H1 (cell line): ENCODE measurements around the gene KRTAP19-6. TPM values are rescaled to one million over a fixed set of nuclear protein-coding genes. Genes with fewer than 3 reads are reported as not detected.

Experiments
- CTCF ChIA-PET: fragments of 300-600 bp; sonication (Branson Sonifier 250); formaldehyde crosslinking; loops from one replicate; lab custom pipeline; 2021; ENCODE audit not compliant: partially characterized antibody; lab: Charles Lee
- POLR2A ChIA-PET: fragments of 300-600 bp; sonication (Branson Sonifier 250); formaldehyde crosslinking; loops from one replicate; lab custom pipeline; 2021; ENCODE audit warnings: inconsistent platforms; ENCODE audit not compliant: partially characterized antibody; lab: Charles Lee
- DNase-seq, 2 experiments: peaks; one replicate each; pipeline versions ENCODE4 v3.0.0 to v3.0.0-alpha.2; 2010 to 2022; ENCODE audit warnings: low spot score in 2 of 2, low read depth in 1 of 2, mixed read lengths in 1 of 2
- FAIRE-seq: peaks from 2 replicates; lab custom pipeline; 2011; peaks lifted over from hg19 to GRCh38; lab: Jason Lieb, UNC
- H2AFZ ChIP-seq: 2 replicates; pipeline ENCODE4 v1.8.1; 2012; ENCODE audit warnings: low read length, inconsistent platforms
- H2AK5ac ChIP-seq: 2 replicates; pipeline ENCODE4 v1.6.1; 2013; ENCODE audit warnings: low read depth, low read length
- H2BK120ac ChIP-seq: replicated peaks from 2 replicates; pipeline ENCODE3; 2013; ENCODE audit warnings: low read depth, low read length, inconsistent platforms
- H2BK12ac ChIP-seq: 2 replicates; pipeline ENCODE4 v1.6.1; 2013; ENCODE audit warnings: low read depth, low read length
- H2BK15ac ChIP-seq: 2 replicates; pipeline ENCODE4 v1.6.1; 2013; ENCODE audit warnings: low read length
- H2BK20ac ChIP-seq: 2 replicates; pipeline ENCODE4 v1.6.1; 2013; ENCODE audit warnings: low read length
- H2BK5ac ChIP-seq: 2 replicates; pipeline ENCODE4 v1.6.1; 2013; ENCODE audit warnings: low read depth, low read length
- H3K14ac ChIP-seq: 2 replicates; pipeline ENCODE4 v1.6.1; 2013; ENCODE audit warnings: inconsistent platforms; ENCODE audit not compliant: insufficient read length
- H3K18ac ChIP-seq: 2 replicates; pipeline ENCODE4 v1.6.1; 2013; ENCODE audit warnings: low read length; ENCODE audit errors: extremely low read depth
- H3K23ac ChIP-seq: 2 replicates; pipeline ENCODE4 v1.6.1; 2013; ENCODE audit warnings: inconsistent platforms; ENCODE audit not compliant: insufficient read length
- H3K23me2 ChIP-seq: 2 replicates; pipeline ENCODE4 v1.6.1; 2013; ENCODE audit warnings: low read depth, low read length
- H3K27ac ChIP-seq: 2 replicates; pipeline ENCODE4 v1.6.1; 2011; ENCODE audit warnings: low read depth, low read length, inconsistent platforms
- H3K27me3 ChIP-seq, 4 experiments: replicated peaks in 1 of 4; 1 replicate in 1 of 4; 2 replicates in 3 of 4; pipeline versions ENCODE4 v1.6.1 to v1.8.1; 2011 to 2013; ENCODE audit warnings: low read length in 3 of 4, mild to moderate bottlenecking in 3 of 4, inconsistent platforms in 2 of 4, mixed read lengths in 2 of 4, moderate library complexity in 1 of 4; ENCODE audit not compliant: control insufficient read depth in 3 of 4, insufficient read depth in 3 of 4; ENCODE audit errors: extremely low read depth in 1 of 4
- H3K36me3 ChIP-seq, 4 experiments: 2 replicates each; pipeline versions ENCODE4 v1.6.1 to v1.8.1; 2011 to 2013; ENCODE audit warnings: mild to moderate bottlenecking in 4 of 4, low read length in 3 of 4, moderate library complexity in 2 of 4, control low read depth in 1 of 4, inconsistent platforms in 1 of 4; ENCODE audit not compliant: insufficient read depth in 4 of 4, control insufficient read depth in 2 of 4
- H3K4ac ChIP-seq: replicated peaks from 2 replicates; pipeline ENCODE3; 2013; ENCODE audit warnings: low read length, low read depth, mixed read lengths, inconsistent platforms; ENCODE audit not compliant: insufficient read length
- H3K4me1 ChIP-seq, 4 experiments: replicated peaks in 1 of 4; 1 replicate in 1 of 4; 2 replicates in 3 of 4; pipeline versions ENCODE4 v1.6.1 to v1.8.1; 2011 to 2013; ENCODE audit warnings: low read length in 3 of 4, inconsistent platforms in 2 of 4, mixed read lengths in 1 of 4; ENCODE audit not compliant: insufficient read depth in 4 of 4, control insufficient read depth in 3 of 4
- H3K4me2 ChIP-seq, 2 experiments: 2 replicates each; pipeline versions ENCODE4 v1.6.1 to v1.8.1; 2011 to 2013; ENCODE audit warnings: low read depth in 2 of 2, low read length in 2 of 2, control low read depth in 1 of 2, inconsistent platforms in 1 of 2, mild to moderate bottlenecking in 1 of 2; ENCODE audit not compliant: insufficient read depth in 1 of 2
- H3K4me3 ChIP-seq, 4 experiments: fragments of 200-600, 300-600 bp in 1 of 4; sonication (generic), shearing (Covaris generic), sonication (Bioruptor Twin) in 1 of 4; 2 replicates each; pipeline versions ENCODE4 v1.5.1 to v1.8.1; 2011 to 2016; ENCODE audit warnings: low read length in 4 of 4, low read depth in 3 of 4, control low read depth in 2 of 4, inconsistent platforms in 2 of 4, mild to moderate bottlenecking in 2 of 4, mixed read lengths in 1 of 4, moderate library complexity in 1 of 4; ENCODE audit not compliant: insufficient read depth in 2 of 4; ENCODE audit errors: extremely low read depth in 1 of 4
- H3K56ac ChIP-seq: replicated peaks from 2 replicates; pipeline ENCODE3; 2013; ENCODE audit warnings: low read depth, mild to moderate bottlenecking, mixed read lengths, low read length, inconsistent platforms; ENCODE audit not compliant: insufficient read length
- H3K79me1 ChIP-seq: 2 replicates; pipeline ENCODE4 v1.6.1; 2013; ENCODE audit warnings: low read depth, low read length, control low read depth
- H3K79me2 ChIP-seq, 2 experiments: 2 replicates each; pipeline versions ENCODE4 v1.6.1 to v1.8.1; 2012 to 2013; ENCODE audit warnings: low read length in 2 of 2, mild to moderate bottlenecking in 2 of 2, inconsistent platforms in 1 of 2; ENCODE audit not compliant: insufficient read depth in 2 of 2, control insufficient read depth in 1 of 2
- H3K9ac ChIP-seq, 4 experiments: replicated peaks in 1 of 4; 1 replicate in 1 of 4; 2 replicates in 3 of 4; pipeline versions ENCODE4 v1.6.1 to v1.8.1; 2011 to 2013; ENCODE audit warnings: low read depth in 3 of 4, low read length in 3 of 4, control low read depth in 2 of 4, mild to moderate bottlenecking in 2 of 4, moderate library complexity in 2 of 4, inconsistent platforms in 1 of 4; ENCODE audit errors: extremely low read depth in 1 of 4
- H3K9me3 ChIP-seq, 2 experiments: 2 replicates each; pipeline versions ENCODE4 v1.6.1 to v1.8.1; 2012 to 2013; ENCODE audit warnings: mild to moderate bottlenecking in 2 of 2, moderate library complexity in 2 of 2, control low read depth in 1 of 2, inconsistent platforms in 1 of 2, low read depth in 1 of 2, low read length in 1 of 2, mixed read lengths in 1 of 2; ENCODE audit not compliant: insufficient read depth in 2 of 2
- H4K20me1 ChIP-seq, 2 experiments: replicated peaks in 1 of 2; 2 replicates each; pipeline versions ENCODE3 to v1.8.1; 2011 to 2013; ENCODE audit warnings: inconsistent platforms in 2 of 2, low read length in 2 of 2, mild to moderate bottlenecking in 1 of 2; ENCODE audit not compliant: insufficient read depth in 2 of 2, control insufficient read depth in 1 of 2
- H4K5ac ChIP-seq: 2 replicates; pipeline ENCODE4 v1.6.1; 2013; ENCODE audit warnings: low read length, low read depth, mixed read lengths, inconsistent platforms; ENCODE audit not compliant: insufficient read length
- H4K8ac ChIP-seq: 2 replicates; pipeline ENCODE4 v1.8.0; 2013; ENCODE audit warnings: mild to moderate bottlenecking, moderate library complexity, low read length, inconsistent platforms; ENCODE audit not compliant: insufficient read depth; ENCODE audit errors: extremely low read depth
- H4K91ac ChIP-seq: replicated peaks from 2 replicates; pipeline ENCODE3; 2013; ENCODE audit warnings: low read length, mixed read lengths, inconsistent platforms; ENCODE audit not compliant: insufficient read length
- CEBPB ChIP-seq: IDR thresholded peaks from 2 replicates; pipeline ENCODE4 v1.6.1; 2012; ENCODE audit warnings: low read depth, low read length
- PHF8 ChIP-seq: fragments of 200-600 bp; sonication (generic); conservative IDR thresholded peaks from 2 replicates; pipeline ENCODE4 v1.7.1; 2012; ENCODE audit warnings: low read depth, mild to moderate bottlenecking, inconsistent platforms, low read length, moderate library complexity
- WGBS, 2 experiments: shearing (Covaris generic) in 1 of 2; methylation state at CpG; one replicate each; pipeline versions ENCODE4 v1.1.6 to v1.1.7; 2013 to 2015; ENCODE audit warnings: low lambda C conversion rate in 2 of 2, mixed read lengths in 2 of 2, inconsistent platforms in 1 of 2, low coverage in 1 of 2, missing lambda C conversion rate in 1 of 2; ENCODE audit not compliant: insufficient replicate concordance in 2 of 2, insufficient coverage in 1 of 2, insufficient read length in 1 of 2; ENCODE audit errors: extremely low coverage in 1 of 2, missing lambda C conversion rate in 1 of 2; 5-methylcytosine and 5-hydroxymethylcytosine counted together
- polyA plus RNA-seq, 7 experiments: library from polyadenylated mRNA; depleted of rRNA in 3 of 7; stranded (reverse) in 5 of 7; unstranded in 2 of 7; fragments of >200 nt in 5 of 7; fragments of 200-250 nt in 2 of 7; gene quantifications; 1 replicate in 5 of 7; 2 replicates in 1 of 7; 4 replicates in 1 of 7; pipeline versions ENCODE4 v1.2.1 to v1.2.3, GENCODE V29; 2011 to 2013; ENCODE audit warnings: missing spikeins in 2 of 7, mixed read lengths in 2 of 7
- small RNA-seq: library from polyadenylated mRNA; stranded (forward); fragments of <200 nt; extraction: miRNeasy Mini kit (QIAGEN cat#:217004); gene quantifications from one replicate; pipeline ENCODE3, GENCODE V24; 2013; ENCODE audit not compliant: insufficient read depth
- total RNA-seq: library from RNA; stranded (reverse); fragmentation: NEBNext Ultra II Directional; extraction: Animal tissue kit (Norgen Biotek cat#: 25700); gene quantifications from 2 replicates; pipeline ENCODE4 v1.2.1, GENCODE V29; 2021

KRTAP19-6 gene
- total and polyA plus RNA-seq, 2 of the 8 experiments (the other 6 are each of a cell fraction or from before 2014, with no cell fraction given), result not detected

- H3K4me1 ChIP-seq, result no peaks in the 10 kb centered on the region
- no peak within 1 kb of the TSS for H4K5ac ChIP-seq
- no peak within 1 kb of the TSS for H2BK12ac ChIP-seq
- H2BK120ac ChIP-seq, result no peak within 1 kb of the TSS
- no peak within 1 kb of the TSS for H3K23ac ChIP-seq
- H3K36me3 ChIP-seq, result no peaks in the 10 kb centered on the region
- CTCF ChIA-PET, result interaction anchor here (0.6 to 1.8 kb wide), 2 partner anchors 14 to 1610 kb away, joined by 4 to 7 read pairs; no protein-coding TSS in a partner anchor
- no peak within 1 kb of the TSS for H2BK15ac ChIP-seq
- H2AK5ac ChIP-seq, result no peak within 1 kb of the TSS
- H4K91ac ChIP-seq, result no peak within 1 kb of the TSS
- no peak within 1 kb of the TSS for H2BK20ac ChIP-seq
- H3K4me3 ChIP-seq, result no peak within 1 kb of the TSS
- H2AFZ ChIP-seq, result no peak within 1 kb of the TSS
- peaks cover 3 to 9% of the 10 kb centered on the region in 2 experiments; a peak in 3 of 4 replicates for H3K9me3 ChIP-seq
- H2BK5ac ChIP-seq, result no peak within 1 kb of the TSS
- H3K4me2 ChIP-seq, result no peak within 1 kb of the TSS
- H4K20me1 ChIP-seq, result no peaks in the 10 kb centered on the region
- H3K56ac ChIP-seq, result no peak within 1 kb of the TSS
- H3K23me2 ChIP-seq, result no peaks in the 10 kb centered on the region
- H3K4ac ChIP-seq, result no peak within 1 kb of the TSS
- POLR2A ChIA-PET, result no interaction called here
- WGBS, 2 experiments, result 93% methylated on average over 2 of the region's 2 CpGs; no CpG with 5 or more reads in 1 of the 2 experiments
- no peak within 1 kb of the TSS for H3K18ac ChIP-seq
- H3K79me1 ChIP-seq, result no peaks in the 10 kb centered on the region
- TF ChIP-seq PHF8, result no peak
- TF ChIP-seq CEBPB, result 0 out of 2 replicates have a peak, but pooled peaks have one; percentile 3
- no peak for FAIRE-seq
- no peak within 1 kb of the TSS for H4K8ac ChIP-seq
- no peak within 1 kb of the TSS for H3K27ac ChIP-seq
- DNase-seq, result no peak
- H3K79me2 ChIP-seq, result no peaks in the 10 kb centered on the region
- H3K27me3 ChIP-seq, result no peaks in the 10 kb centered on the region
- H3K14ac ChIP-seq, result no peak within 1 kb of the TSS
- no peak within 1 kb of the TSS for H3K9ac ChIP-seq
Observed at GRCh38 chr21:30491963-30492428, 49.7 kb downstream of the KRTAP19-6 start, which contains the start of gene KRTAP19-3. Gene KRTAP19-3, minus strand, starts transcription at chr21:30492013. Its CDS starts 56 bp downstream, at chr21:30491957.

Small RNAs within 50 kb of the gene (small RNA-seq; reads per million reads assigned to genes)
- gene AP000567.1 (not detected), gene KRTAP19-10P (not detected), gene KRTAP19-11P (not detected), gene KRTAP19-9P (not detected), gene KRTAP22-2 (not detected)

Other genes starting within 250 kb of the KRTAP19-6 start
- gene KRTAP26-1, start 221.5 kb downstream of the KRTAP19-6 start, total RNA-seq, result not detected in 2 replicates
- gene KRTAP26-1, start 221.5 kb downstream of the KRTAP19-6 start, polyA plus RNA-seq (2011; rRNA removed), result not detected in 2 replicates
- gene KRTAP27-1, start 204.2 kb downstream of the KRTAP19-6 start, total RNA-seq, result not detected in 2 replicates
- gene KRTAP27-1, start 204.2 kb downstream of the KRTAP19-6 start, polyA plus RNA-seq (2011; rRNA removed), result not detected in 2 replicates
- gene KRTAP23-1, start 193.3 kb downstream of the KRTAP19-6 start, total RNA-seq, result not detected in 2 replicates
- gene KRTAP23-1, start 193.3 kb downstream of the KRTAP19-6 start, polyA plus RNA-seq (2011; rRNA removed), result not detected in 2 replicates
- not detected in 2 replicates for gene KRTAP13-2, start 169.6 kb downstream of the KRTAP19-6 start, total RNA-seq
- not detected in 2 replicates for gene KRTAP13-2, start 169.6 kb downstream of the KRTAP19-6 start, polyA plus RNA-seq (2011; rRNA removed)
- gene KRTAP13-1, start 145.8 kb downstream of the KRTAP19-6 start, total RNA-seq, result not detected in 2 replicates
- gene KRTAP13-1, start 145.8 kb downstream of the KRTAP19-6 start, polyA plus RNA-seq (2011; rRNA removed), result not detected in 2 replicates
- not detected in 2 replicates for gene KRTAP13-3, start 115.9 kb downstream of the KRTAP19-6 start, total RNA-seq
- gene KRTAP13-3, start 115.9 kb downstream of the KRTAP19-6 start, polyA plus RNA-seq (2011; rRNA removed), result not detected in 2 replicates
- gene KRTAP13-4, start 111.6 kb downstream of the KRTAP19-6 start, total RNA-seq, result 0.42 TPM in 1 of 2 replicates, not detected in the other
- gene KRTAP13-4, start 111.6 kb downstream of the KRTAP19-6 start, polyA plus RNA-seq (2011; rRNA removed), result 0.64 and 1.2 TPM in 2 replicates
- gene KRTAP15-1, start 101.6 kb downstream of the KRTAP19-6 start, total RNA-seq, result not detected in 2 replicates
- not detected in 2 replicates for gene KRTAP15-1, start 101.6 kb downstream of the KRTAP19-6 start, polyA plus RNA-seq (2011; rRNA removed)
- not detected in 2 replicates for gene KRTAP19-1, start 61.5 kb downstream of the KRTAP19-6 start, total RNA-seq
- not detected in 2 replicates for gene KRTAP19-1, start 61.5 kb downstream of the KRTAP19-6 start, polyA plus RNA-seq (2011; rRNA removed)
- not detected in 2 replicates for gene KRTAP19-2, start 54.4 kb downstream of the KRTAP19-6 start, total RNA-seq
- not detected in 2 replicates for gene KRTAP19-2, start 54.4 kb downstream of the KRTAP19-6 start, polyA plus RNA-seq (2011; rRNA removed)
- not detected in 2 replicates for gene KRTAP19-3, start 49.9 kb downstream of the KRTAP19-6 start, total RNA-seq
- gene KRTAP19-3, start 49.9 kb downstream of the KRTAP19-6 start, polyA plus RNA-seq (2011; rRNA removed), result not detected in 2 replicates
- not detected in 2 replicates for gene KRTAP19-4, start 44.7 kb downstream of the KRTAP19-6 start, total RNA-seq
- gene KRTAP19-4, start 44.7 kb downstream of the KRTAP19-6 start, polyA plus RNA-seq (2011; rRNA removed), result not detected in 2 replicates
- gene KRTAP19-5, start 39.7 kb downstream of the KRTAP19-6 start, total RNA-seq, result not detected in 2 replicates
- gene KRTAP19-5, start 39.7 kb downstream of the KRTAP19-6 start, polyA plus RNA-seq (2011; rRNA removed), result not detected in 2 replicates
- not detected in 2 replicates for gene KRTAP19-7, start 19.4 kb upstream of the KRTAP19-6 start, total RNA-seq
- not detected in 2 replicates for gene KRTAP19-7, start 19.4 kb upstream of the KRTAP19-6 start, polyA plus RNA-seq (2011; rRNA removed)
- gene KRTAP22-2, start 48.5 kb upstream of the KRTAP19-6 start, total RNA-seq, result not detected in 2 replicates
- gene KRTAP22-2, start 48.5 kb upstream of the KRTAP19-6 start, polyA plus RNA-seq (2011; rRNA removed), result not detected in 2 replicates
- not detected in 2 replicates for gene KRTAP6-3, start 50.6 kb upstream of the KRTAP19-6 start, total RNA-seq
- not detected in 2 replicates for gene KRTAP6-3, start 50.6 kb upstream of the KRTAP19-6 start, polyA plus RNA-seq (2011; rRNA removed)
- not detected in 2 replicates for gene KRTAP6-2, start 57.0 kb upstream of the KRTAP19-6 start, total RNA-seq
- not detected in 2 replicates for gene KRTAP6-2, start 57.0 kb upstream of the KRTAP19-6 start, polyA plus RNA-seq (2011; rRNA removed)
- gene KRTAP22-1, start 59.2 kb upstream of the KRTAP19-6 start, total RNA-seq, result not detected in 2 replicates
- not detected in 2 replicates for gene KRTAP22-1, start 59.2 kb upstream of the KRTAP19-6 start, polyA plus RNA-seq (2011; rRNA removed)
- not detected in 2 replicates for gene KRTAP6-1, start 72.1 kb upstream of the KRTAP19-6 start, total RNA-seq
- not detected in 2 replicates for gene KRTAP6-1, start 72.1 kb upstream of the KRTAP19-6 start, polyA plus RNA-seq (2011; rRNA removed)
- not detected in 2 replicates for gene KRTAP20-1, start 74.6 kb upstream of the KRTAP19-6 start, total RNA-seq
- not detected in 2 replicates for gene KRTAP20-1, start 74.6 kb upstream of the KRTAP19-6 start, polyA plus RNA-seq (2011; rRNA removed)
- not detected in 2 replicates for gene KRTAP20-4, start 78.8 kb upstream of the KRTAP19-6 start, total RNA-seq
- gene KRTAP20-4, start 78.8 kb upstream of the KRTAP19-6 start, polyA plus RNA-seq (2011; rRNA removed), result not detected in 2 replicates
- not detected in 2 replicates for gene KRTAP20-2, start 93.3 kb upstream of the KRTAP19-6 start, total RNA-seq
- gene KRTAP20-2, start 93.3 kb upstream of the KRTAP19-6 start, polyA plus RNA-seq (2011; rRNA removed), result not detected in 2 replicates
- gene KRTAP20-3, start 101.0 kb upstream of the KRTAP19-6 start, total RNA-seq, result not detected in 2 replicates
- gene KRTAP20-3, start 101.0 kb upstream of the KRTAP19-6 start, polyA plus RNA-seq (2011; rRNA removed), result not detected in 2 replicates
- not detected in 2 replicates for gene KRTAP21-3, start 176.9 kb upstream of the KRTAP19-6 start, total RNA-seq
- gene KRTAP21-3, start 176.9 kb upstream of the KRTAP19-6 start, polyA plus RNA-seq (2011; rRNA removed), result not detected in 2 replicates
- not detected in 2 replicates for gene KRTAP21-2, start 205.4 kb upstream of the KRTAP19-6 start, total RNA-seq
- gene KRTAP21-2, start 205.4 kb upstream of the KRTAP19-6 start, polyA plus RNA-seq (2011; rRNA removed), result not detected in 2 replicates
- not detected in 2 replicates for gene KRTAP21-1, start 213.6 kb upstream of the KRTAP19-6 start, total RNA-seq
- not detected in 2 replicates for gene KRTAP21-1, start 213.6 kb upstream of the KRTAP19-6 start, polyA plus RNA-seq (2011; rRNA removed)